HEK293T (cell line): ENCODE data around the gene IVL.

Source experiments
- ARNT ChIP-seq: fragments of 450-650 bp; IDR thresholded peaks from 2 replicates; pipeline ENCODE4 v1.6.1; 2017; ENCODE audit warnings: mild to moderate bottlenecking
- BHLHE40 ChIP-seq: fragments of 450-650 bp; IDR thresholded peaks from 2 replicates; pipeline ENCODE4 v1.6.1; 2016; ENCODE audit warnings: mild to moderate bottlenecking, moderate library complexity, borderline replicate concordance
- ELF4 ChIP-seq: fragments of 450-650 bp; IDR thresholded peaks from 2 replicates; pipeline ENCODE4 v1.6.1; 2017; ENCODE audit warnings: antibody characterized with exemption
- FOXA1 ChIP-seq: fragments of 450-650 bp; IDR thresholded peaks from 2 replicates; pipeline ENCODE4 v1.6.1; 2016; ENCODE audit warnings: mild to moderate bottlenecking
- FOXK2 ChIP-seq: fragments of 450-650 bp; IDR thresholded peaks from 2 replicates; pipeline ENCODE4 v1.6.1; 2016; ENCODE audit warnings: mild to moderate bottlenecking
- FOXM1 ChIP-seq: fragments of 450-650 bp; IDR thresholded peaks from 2 replicates; pipeline ENCODE4 v1.6.1; 2017; ENCODE audit warnings: mild to moderate bottlenecking, borderline replicate concordance
- HDGF ChIP-seq: fragments of 450-650 bp; IDR thresholded peaks from 2 replicates; pipeline ENCODE4 v1.6.1; 2017; ENCODE audit warnings: antibody characterized with exemption, borderline replicate concordance
- LEF1 ChIP-seq: fragments of 450-650 bp; IDR thresholded peaks from 2 replicates; pipeline ENCODE4 v1.6.1; 2017; ENCODE audit warnings: mild to moderate bottlenecking, borderline replicate concordance
- SP1 ChIP-seq: fragments of 450-650 bp; IDR thresholded peaks from 2 replicates; pipeline ENCODE4 v1.6.1; 2017
- SUZ12 ChIP-seq: fragments of 450-650 bp; IDR thresholded peaks from 2 replicates; pipeline ENCODE4 v1.6.1; 2016; ENCODE audit warnings: mild to moderate bottlenecking
- TARDBP ChIP-seq: fragments of 450-650 bp; IDR thresholded peaks from 2 replicates; pipeline ENCODE4 v1.6.1; 2016
- ZNF384 ChIP-seq: fragments of 450-650 bp; IDR thresholded peaks from 2 replicates; pipeline ENCODE4 v1.6.1; 2016
- TF ChIP-seq, protein P1 (sequence below): fragments of 450-650 bp; IDR thresholded peaks from 2 replicates; pipeline ENCODE4 v1.6.1; 2016

DNA sequence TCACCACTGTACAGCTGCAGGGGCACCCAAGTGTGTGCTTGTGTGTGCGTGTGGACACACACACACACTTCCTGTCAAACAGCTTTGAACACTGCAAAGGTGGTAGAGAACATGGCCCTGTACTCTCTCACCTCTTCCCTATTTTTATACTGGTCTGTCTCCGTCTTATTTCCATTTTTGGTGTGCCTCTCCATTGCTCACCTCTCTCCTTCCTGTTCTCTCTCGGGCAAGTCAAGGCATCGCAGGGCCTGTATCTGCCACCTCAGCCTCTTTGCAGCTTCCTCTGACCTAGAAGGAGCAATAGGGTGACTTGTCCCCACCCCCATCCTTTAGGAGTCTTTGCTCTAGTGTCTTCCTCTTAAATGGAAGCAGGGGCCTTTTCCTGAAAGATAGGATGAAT lies 28.0 kb upstream of the IVL start:
- no peak for TF ChIP-seq FOXA1
- TF ChIP-seq SUZ12 = no peak
- TF ChIP-seq SP1 = no peak
- TF ChIP-seq ZNF384 = no peak
- no peak for TF ChIP-seq ELF4
- TF ChIP-seq HDGF = no peak
- TF ChIP-seq, protein P1, sequence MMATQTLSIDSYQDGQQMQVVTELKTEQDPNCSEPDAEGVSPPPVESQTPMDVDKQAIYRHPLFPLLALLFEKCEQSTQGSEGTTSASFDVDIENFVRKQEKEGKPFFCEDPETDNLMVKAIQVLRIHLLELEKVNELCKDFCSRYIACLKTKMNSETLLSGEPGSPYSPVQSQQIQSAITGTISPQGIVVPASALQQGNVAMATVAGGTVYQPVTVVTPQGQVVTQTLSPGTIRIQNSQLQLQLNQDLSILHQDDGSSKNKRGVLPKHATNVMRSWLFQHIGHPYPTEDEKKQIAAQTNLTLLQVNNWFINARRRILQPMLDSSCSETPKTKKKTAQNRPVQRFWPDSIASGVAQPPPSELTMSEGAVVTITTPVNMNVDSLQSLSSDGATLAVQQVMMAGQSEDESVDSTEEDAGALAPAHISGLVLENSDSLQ = no peak
- no peak for TF ChIP-seq BHLHE40
- TF ChIP-seq FOXK2 = no peak
- TF ChIP-seq FOXM1 = no peak
- TF ChIP-seq ARNT = no peak
- no peak for TF ChIP-seq TARDBP
- TF ChIP-seq LEF1 = no peak
